ENCODE results near the gene HOXC10.
A peak's percentile ranks its signal among the peaks of the same experiment; 100 is the strongest.

Gene HOXC10

GRCh38 chr12:54004063-54004840 lies 19.3 kb downstream of the HOXC10 start:
- DNase-seq = no peak

GRCh38 chr12:54004841-54005530 lies 20.0 kb downstream of the HOXC10 start:
- no peak for DNase-seq

DNA sequence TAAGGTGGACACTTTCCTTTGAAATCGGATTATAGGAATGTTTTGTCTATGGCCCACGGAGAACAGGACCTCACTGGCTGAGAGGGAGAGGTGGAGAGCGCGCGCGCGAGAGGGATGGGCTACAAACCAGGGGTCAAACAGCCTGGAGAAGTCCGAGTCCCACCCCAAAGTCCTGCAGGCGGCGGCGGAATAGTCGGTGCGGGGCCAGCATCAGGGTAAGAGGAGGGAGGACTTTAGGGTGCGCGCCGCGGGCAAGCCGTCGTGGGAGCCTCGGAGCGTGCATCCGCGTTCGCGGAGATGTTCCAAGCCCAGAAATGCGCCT lies 20.5 kb downstream of the HOXC10 start:
- no peak for DNase-seq

- peak; percentile 78 for DNase-seq
Measured at GRCh38 chr12:54005853-54006558, 21.1 kb downstream of the HOXC10 start.

GRCh38 chr12:54006559-54007220 lies 21.7 kb downstream of the HOXC10 start:
- no peak for DNase-seq

DNA sequence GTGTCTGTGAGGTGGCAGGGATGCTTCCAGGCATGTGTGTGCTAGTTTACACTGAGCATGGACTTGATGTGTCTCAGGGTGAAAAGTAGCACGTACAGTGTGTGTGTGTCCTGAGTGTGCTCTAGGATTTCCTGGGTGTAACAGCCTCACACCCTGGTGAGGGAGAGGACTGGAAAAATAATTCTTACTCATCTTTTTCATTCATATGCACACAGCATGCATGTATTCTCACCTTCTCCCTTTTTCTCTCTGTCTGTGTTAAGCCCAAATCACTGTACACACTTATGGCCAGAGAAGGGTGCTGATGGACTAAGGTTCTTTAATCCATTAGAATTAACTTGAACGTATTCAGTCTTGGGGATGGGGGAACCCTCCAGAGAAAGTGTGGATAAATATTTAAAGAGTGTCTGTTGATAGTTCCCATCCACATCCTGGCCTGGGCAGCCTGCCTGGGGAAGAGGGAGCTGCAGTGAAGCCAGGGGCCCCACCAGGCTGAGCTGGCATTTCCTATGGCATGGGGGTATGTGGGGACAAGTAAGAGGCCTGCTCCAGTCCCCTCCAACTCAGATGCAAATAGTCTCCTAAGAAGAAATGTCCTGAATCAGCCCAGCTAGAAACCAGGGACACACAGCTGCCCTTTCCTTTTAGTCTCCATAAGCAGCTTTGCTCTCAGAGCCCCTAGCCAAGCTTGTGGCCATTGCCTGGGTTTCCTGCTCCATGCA lies 22.8 kb downstream of the HOXC10 start:
- DNase-seq = no peak

DNA sequence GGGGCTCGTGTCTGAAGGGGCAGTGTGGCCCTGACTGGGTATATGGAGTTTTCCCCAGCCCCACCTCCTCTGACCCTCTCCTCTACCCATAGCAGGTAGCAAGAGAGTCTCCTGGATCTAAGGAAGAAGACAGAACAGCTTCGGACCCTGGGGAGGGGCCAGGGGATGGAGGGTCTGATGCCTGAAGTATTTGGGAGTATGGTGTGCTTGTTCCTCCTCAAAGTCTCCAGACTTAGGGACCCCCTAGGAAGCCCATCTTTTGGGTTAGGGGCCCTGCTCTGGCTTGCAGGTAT lies 23.3 kb downstream of the HOXC10 start:
- DNase-seq = no peak

GRCh38 chr12:54009171-54010052 lies 24.5 kb downstream of the HOXC10 start:
- DNase-seq = no peak

- no peak for DNase-seq
Measured at GRCh38 chr12:54010053-54010971, 25.4 kb downstream of the HOXC10 start.

GRCh38 chr12:54010972-54011664 lies 26.2 kb downstream of the HOXC10 start:
- no peak for DNase-seq

GRCh38 chr12:54011665-54012532 lies 27.0 kb downstream of the HOXC10 start:
- no peak for DNase-seq

DNA sequence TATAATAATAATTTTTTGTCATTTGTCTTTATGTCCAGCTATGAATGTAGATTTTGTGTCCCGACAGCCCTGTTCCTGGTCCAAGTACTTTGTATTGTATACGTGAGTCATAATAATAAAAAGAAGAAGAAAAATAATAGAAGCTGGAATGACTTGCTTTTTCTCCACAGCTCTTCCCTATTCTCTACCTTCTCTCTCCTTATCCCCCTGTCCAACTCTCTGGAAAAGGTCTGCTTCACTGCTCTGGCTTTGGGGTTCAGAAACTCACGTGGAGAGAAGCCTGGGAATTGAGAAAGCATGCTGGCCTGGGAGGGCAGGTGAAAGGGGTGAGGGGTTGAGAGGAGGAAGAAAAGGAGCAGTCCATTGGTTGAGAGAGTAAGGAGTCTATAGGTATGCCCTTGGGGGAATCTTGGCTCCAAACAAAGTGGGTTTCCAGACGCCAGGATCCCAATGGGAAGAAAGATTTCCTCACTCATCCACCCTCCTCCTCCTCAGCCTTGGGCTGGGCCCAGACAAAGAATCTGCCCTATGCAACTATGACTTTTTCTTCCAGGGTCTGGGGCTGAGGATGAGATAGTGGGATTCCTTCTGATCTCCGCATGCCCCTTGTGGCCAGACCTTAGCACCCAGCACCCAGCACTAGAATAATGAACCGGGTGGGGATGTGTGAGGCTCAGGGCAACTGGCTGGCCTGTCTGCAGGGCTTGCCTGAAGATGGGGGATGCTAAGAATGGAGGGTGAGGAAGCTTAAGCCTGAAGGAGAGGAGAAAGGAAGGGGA lies 27.9 kb downstream of the HOXC10 start:
- no peak for DNase-seq

DNA sequence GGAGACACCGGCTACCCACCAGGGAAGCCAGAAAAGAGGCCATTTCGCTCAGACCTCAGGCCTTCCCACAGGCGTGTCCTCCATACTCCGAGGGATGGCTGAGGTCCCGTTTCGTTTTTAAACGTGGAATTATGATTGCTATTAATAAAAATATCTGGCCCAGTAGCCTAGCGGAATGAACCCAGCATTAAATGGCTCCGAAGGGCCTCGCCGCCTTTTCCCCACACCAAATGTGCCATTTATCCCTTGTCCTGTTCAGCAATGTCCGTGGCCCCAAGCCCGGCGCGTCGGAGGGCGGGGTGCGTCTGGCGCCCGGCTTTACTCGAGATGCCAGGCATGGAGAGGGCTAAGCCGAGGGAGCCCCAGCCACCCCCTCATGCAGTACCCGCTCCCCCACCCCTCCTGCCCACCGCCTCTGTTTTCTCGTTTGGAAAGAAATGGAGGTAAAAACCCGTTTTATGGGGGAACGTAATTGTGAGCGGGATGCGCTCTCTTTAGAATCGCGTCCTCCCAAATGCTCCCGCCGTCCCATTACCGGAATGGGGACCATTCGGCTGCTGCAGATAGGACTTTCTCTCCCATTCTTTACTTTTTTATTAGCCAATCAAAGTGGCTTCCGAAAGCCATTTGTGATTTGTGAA lies 29.6 kb downstream of the HOXC10 start:
- no peak for DNase-seq

DNA sequence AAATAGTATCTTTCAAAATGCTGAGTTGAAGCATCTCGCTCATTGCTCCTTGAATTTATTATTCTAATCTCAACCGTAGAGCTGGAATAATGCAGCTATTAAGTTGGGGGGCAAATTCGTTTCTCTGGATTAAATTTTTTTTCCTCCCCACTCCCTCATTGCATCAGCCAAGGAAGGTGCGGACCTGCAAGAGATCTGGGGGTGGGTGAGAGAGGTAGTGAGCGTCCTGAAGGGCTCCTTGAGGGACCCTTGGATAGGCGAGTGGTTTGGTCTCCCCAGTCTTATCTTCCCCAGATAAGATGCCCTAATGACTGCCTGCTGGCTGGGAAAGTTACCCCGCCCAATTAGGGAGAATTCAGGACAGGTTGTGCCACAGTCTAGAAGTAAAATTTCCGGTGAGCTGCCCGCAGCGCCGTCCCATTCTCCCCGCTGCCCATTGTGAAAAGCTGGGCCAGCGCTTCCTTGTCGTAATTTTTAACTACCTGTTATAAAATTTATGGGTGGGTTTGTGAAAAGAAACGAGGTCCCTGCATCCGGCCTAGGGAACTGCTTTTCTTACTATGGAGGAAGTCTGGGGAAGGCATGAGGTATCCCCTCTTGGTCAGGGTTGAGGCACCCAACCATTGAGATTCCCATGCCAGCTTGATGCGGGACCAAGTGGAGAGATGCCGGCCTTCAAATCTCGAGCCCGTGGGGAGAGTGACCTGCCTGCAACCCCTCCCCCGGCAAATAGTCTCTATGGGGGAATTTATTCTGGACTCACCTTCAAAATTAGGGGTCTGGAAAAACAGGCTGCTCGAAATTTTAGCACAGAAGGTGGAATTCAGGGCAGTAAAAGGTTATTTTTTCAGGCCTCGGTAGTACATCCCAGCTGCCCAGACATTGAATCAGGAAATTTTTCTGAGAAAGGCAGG lies 30.3 kb downstream of the HOXC10 start:
- no peak for DNase-seq

- DNase-seq = no peak
Measured at GRCh38 chr12:54016051-54016450, 31.1 kb downstream of the HOXC10 start.

DNA sequence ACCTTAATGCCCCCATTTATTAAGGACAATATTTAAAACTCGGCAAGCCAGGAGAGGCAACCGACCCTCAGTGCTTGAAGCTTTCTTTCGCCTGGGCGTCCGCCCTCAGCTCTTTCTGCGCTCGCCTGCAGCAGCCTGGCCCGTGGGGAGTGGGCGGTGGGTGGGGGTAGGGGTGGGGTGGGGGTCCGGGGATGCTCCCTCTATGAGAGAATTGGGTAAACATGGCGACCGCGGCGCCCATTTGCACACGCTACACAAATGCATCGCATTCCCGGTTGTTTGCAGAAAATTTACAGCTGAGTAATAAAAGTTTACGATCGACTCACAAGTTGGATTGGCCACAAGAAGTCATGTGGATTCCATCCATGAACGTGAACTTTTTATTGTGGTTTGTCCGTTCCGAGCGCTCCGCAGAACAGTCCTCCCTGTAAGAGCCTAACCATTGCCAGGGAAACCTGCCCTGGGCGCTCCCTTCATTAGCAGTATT lies 31.6 kb downstream of the HOXC10 start:
- no peak for DNase-seq

Measured in stimulated activated naive CD4-positive, alpha-beta T cell treated with Interleukin-2 at 50 U/mL for 16 hours (primary cell).